ENCODE results near the gene FAM237A. TPM values are rescaled to one million over a fixed set of nuclear protein-coding genes. Genes with fewer than 3 reads are reported as not detected.

FAM237A gene
- polyA plus RNA-seq, 1 donor from 2014 or later = not detected

Other genes starting within 250 kb of the FAM237A start
- 55.0 and 75.2 TPM in 2 replicates for gene ADAM23, start 199.0 kb upstream of the FAM237A start, polyA plus RNA-seq
- not detected in 2 replicates for gene DYTN, start 75.9 kb downstream of the FAM237A start, polyA plus RNA-seq
- gene MDH1B, start 122.8 kb downstream of the FAM237A start, polyA plus RNA-seq = 11.7 and 17.8 TPM in 2 replicates
- 52.1 and 56.1 TPM in 2 replicates for gene FASTKD2, start 123.1 kb downstream of the FAM237A start, polyA plus RNA-seq

Measured in neural cell (in vitro differentiated cells).